ENCODE measurements around the gene ERMP1.
A peak's percentile ranks its signal among the peaks of the same experiment; 100 is the strongest.
"Not testable (repeated sequence)": the region's sequence is repeated elsewhere in the genome, so short reads cannot be mapped to it uniquely, and the experiment has no call there.

The ERMP1 gene

GRCh38 chr9:5825223-5825622 lies 7.7 kb downstream of the ERMP1 start:
- no peak for DNase-seq (ENCODE audit: extremely low spot score, insufficient read length, low read depth)
- peak; percentile 46 for FAIRE-seq

- FAIRE-seq (no peak), DNase-seq (ENCODE audit: extremely low spot score, insufficient read length, low read depth) (no peak)
Observed at GRCh38 chr9:5820425-5820824, 12.5 kb downstream of the ERMP1 start.

GRCh38 chr9:5819174-5819573 lies 13.7 kb downstream of the ERMP1 start:
- DNase-seq (ENCODE audit: extremely low spot score, insufficient read length, low read depth) (no peak), FAIRE-seq (no peak)

- FAIRE-seq (no peak), DNase-seq (ENCODE audit: extremely low spot score, insufficient read length, low read depth) (no peak)
Observed at GRCh38 chr9:5818424-5819142, 14.3 kb downstream of the ERMP1 start.

GRCh38 chr9:5817862-5818261 lies 15.1 kb downstream of the ERMP1 start:
- DNase-seq (ENCODE audit: extremely low spot score, insufficient read length, low read depth) (no peak), FAIRE-seq (peak; percentile 26)

- no peak for DNase-seq (ENCODE audit: extremely low spot score, insufficient read length, low read depth)
- no peak for FAIRE-seq
Observed at GRCh38 chr9:5815461-5815860, 17.5 kb downstream of the ERMP1 start.

- no peak for DNase-seq (ENCODE audit: extremely low spot score, insufficient read length, low read depth)
- no peak for FAIRE-seq
Observed at GRCh38 chr9:5813824-5814223, 19.1 kb downstream of the ERMP1 start.

GRCh38 chr9:5811751-5812150 lies 21.2 kb downstream of the ERMP1 start:
- DNase-seq (ENCODE audit: extremely low spot score, insufficient read length, low read depth) (no peak), FAIRE-seq (no peak)

- no peak for FAIRE-seq
Observed at GRCh38 chr9:5805478-5805877, 27.4 kb downstream of the ERMP1 start.

GRCh38 chr9:5801739-5802113 lies 31.2 kb downstream of the ERMP1 start:
- FAIRE-seq, result no peak
- no peak for DNase-seq (ENCODE audit: extremely low spot score, insufficient read length, low read depth)

More at GRCh38 chr9:5805478-5805877, 27.4 kb downstream of the ERMP1 start:
- DNase-seq (ENCODE audit: extremely low spot score, insufficient read length, low read depth), result no peak

GRCh38 chr9:5800969-5801738 lies 31.8 kb downstream of the ERMP1 start:
- FAIRE-seq (no peak), DNase-seq (ENCODE audit: extremely low spot score, insufficient read length, low read depth) (no peak)

GRCh38 chr9:5800378-5800777 lies 32.5 kb downstream of the ERMP1 start:
- FAIRE-seq; DNase-seq (ENCODE audit: extremely low spot score, insufficient read length, low read depth): not testable (repeated sequence)

- no peak for DNase-seq (ENCODE audit: extremely low spot score, insufficient read length, low read depth)
- FAIRE-seq, result no peak
Observed at GRCh38 chr9:5799314-5799713, 33.6 kb downstream of the ERMP1 start.

GRCh38 chr9:5798581-5798980 lies 34.3 kb downstream of the ERMP1 start:
- DNase-seq (ENCODE audit: extremely low spot score, insufficient read length, low read depth) (no peak), FAIRE-seq (no peak)

GRCh38 chr9:5796298-5796697 lies 36.6 kb downstream of the ERMP1 start:
- no peak for DNase-seq (ENCODE audit: extremely low spot score, insufficient read length, low read depth)
- no peak for FAIRE-seq

GRCh38 chr9:5793812-5794211 lies 39.1 kb downstream of the ERMP1 start:
- no peak for DNase-seq (ENCODE audit: extremely low spot score, insufficient read length, low read depth)
- FAIRE-seq, result peak; percentile 57

GRCh38 chr9:5791870-5792269 lies 41.0 kb downstream of the ERMP1 start:
- DNase-seq (ENCODE audit: extremely low spot score, insufficient read length, low read depth) (no peak), FAIRE-seq (no peak)

- peak; percentile 31 for FAIRE-seq
- no peak for DNase-seq (ENCODE audit: extremely low spot score, insufficient read length, low read depth)
Observed at GRCh38 chr9:5790923-5791322, 42.0 kb downstream of the ERMP1 start.

- DNase-seq (ENCODE audit: extremely low spot score, insufficient read length, low read depth), result no peak
- no peak for FAIRE-seq
Observed at GRCh38 chr9:5789489-5789888, 43.4 kb downstream of the ERMP1 start.

GRCh38 chr9:5787759-5788302 lies 45.1 kb downstream of the ERMP1 start:
- DNase-seq (ENCODE audit: extremely low spot score, insufficient read length, low read depth) (no peak), FAIRE-seq (no peak)

GRCh38 chr9:5787220-5787619 lies 45.7 kb downstream of the ERMP1 start:
- DNase-seq (ENCODE audit: extremely low spot score, insufficient read length, low read depth) (no peak), FAIRE-seq (no peak)
